ENCODE data around the gene MTCL1. TPM values are rescaled to one million over a fixed set of nuclear protein-coding genes. Genes with fewer than 3 reads are reported as not detected.

MTCL1 gene
- total and polyA plus RNA-seq, 10 donors = 1.6 to 7.5 (median 3.9) TPM

DNA sequence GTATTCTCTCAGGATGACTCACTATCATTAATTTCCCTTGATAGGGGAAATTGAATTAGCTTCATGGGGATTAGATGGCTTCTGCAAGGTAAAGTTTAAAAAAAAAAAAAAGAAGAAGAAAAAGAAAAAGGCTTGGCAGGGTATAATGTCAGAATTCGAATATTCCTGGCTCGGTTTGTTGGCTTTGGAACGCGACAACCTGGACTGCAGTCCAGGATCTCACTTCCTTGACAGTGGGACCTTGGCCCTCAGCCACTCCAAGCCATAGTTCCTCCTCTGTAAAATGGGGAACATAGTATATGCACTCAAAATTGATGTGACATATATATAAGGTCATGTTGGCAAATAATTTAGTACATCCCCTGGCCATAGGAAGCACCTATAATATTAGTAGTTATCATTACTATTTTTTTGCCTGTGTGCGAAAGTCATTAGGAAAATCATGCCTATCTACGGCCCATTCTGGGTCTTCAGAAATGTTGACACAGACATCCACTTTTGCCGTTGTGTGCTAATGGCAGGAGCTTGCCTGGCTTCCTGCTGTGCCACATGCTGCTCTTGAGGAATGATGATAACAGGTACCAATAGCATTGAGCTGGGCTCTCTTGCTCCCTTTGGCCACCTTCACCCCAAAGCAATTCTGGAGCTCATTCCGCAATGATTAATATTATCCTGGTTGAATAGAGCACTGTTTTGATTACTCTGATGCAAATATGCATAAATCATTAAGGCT lies 97.9 kb downstream of the MTCL1 start:
- Histone ChIP-seq H3K9me3 (no peaks in the 10 kb centered on the region), H3K27ac (no peak overlapping the region), H3K4me3 (no peak overlapping the region), H3K4me1 (no peaks in the 10 kb centered on the region), H3K36me3 (no peaks in the 10 kb centered on the region), H3K27me3 (replicated peaks in 1 of 7) (no peaks in the 10 kb centered on the region)
- intact Hi-C loops (cut with DNase I; ENCODE audit: low total_unique reads) = no loop called here
- 75 to 92% (median 84%) methylated on average over 8 of the region's 8 CpGs for WGBS, 5 donors
- no peak for DNase-seq
- TF ChIP-seq POLR2AphosphoS5 (IDR thresholded peaks at IDR 0.05) = no peak
- TF ChIP-seq, protein P1, sequence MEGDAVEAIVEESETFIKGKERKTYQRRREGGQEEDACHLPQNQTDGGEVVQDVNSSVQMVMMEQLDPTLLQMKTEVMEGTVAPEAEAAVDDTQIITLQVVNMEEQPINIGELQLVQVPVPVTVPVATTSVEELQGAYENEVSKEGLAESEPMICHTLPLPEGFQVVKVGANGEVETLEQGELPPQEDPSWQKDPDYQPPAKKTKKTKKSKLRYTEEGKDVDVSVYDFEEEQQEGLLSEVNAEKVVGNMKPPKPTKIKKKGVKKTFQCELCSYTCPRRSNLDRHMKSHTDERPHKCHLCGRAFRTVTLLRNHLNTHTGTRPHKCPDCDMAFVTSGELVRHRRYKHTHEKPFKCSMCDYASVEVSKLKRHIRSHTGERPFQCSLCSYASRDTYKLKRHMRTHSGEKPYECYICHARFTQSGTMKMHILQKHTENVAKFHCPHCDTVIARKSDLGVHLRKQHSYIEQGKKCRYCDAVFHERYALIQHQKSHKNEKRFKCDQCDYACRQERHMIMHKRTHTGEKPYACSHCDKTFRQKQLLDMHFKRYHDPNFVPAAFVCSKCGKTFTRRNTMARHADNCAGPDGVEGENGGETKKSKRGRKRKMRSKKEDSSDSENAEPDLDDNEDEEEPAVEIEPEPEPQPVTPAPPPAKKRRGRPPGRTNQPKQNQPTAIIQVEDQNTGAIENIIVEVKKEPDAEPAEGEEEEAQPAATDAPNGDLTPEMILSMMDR (IDR thresholded peaks at IDR 0.05 in 8 of 11, conservative IDR thresholded peaks at IDR 0.05 in 3 of 11) = no peak
- TF ChIP-seq POLR2A (IDR thresholded peaks at IDR 0.05) = no peak

DNA sequence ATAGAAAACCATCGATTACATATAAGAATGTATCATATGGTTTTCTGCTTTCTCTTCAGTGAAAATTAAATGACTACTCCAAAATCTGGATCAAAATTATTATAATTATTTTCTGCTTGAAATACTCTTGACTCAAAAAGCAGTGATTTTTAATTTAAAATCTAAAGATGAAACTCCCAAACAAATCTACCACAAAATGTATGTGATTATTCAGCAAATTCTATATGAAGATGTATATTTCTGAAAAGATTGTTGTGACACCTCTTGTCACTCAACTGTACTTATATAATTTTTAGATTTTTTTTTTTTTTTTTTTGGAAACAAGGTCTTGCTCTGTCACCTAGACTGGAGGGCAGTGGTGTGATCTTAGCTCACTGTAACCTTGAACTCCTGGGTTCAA lies 98.6 kb downstream of the MTCL1 start:
- H3K36me3 ChIP-seq = no peaks in the 10 kb centered on the region
- no peaks in the 10 kb centered on the region for H3K9me3 ChIP-seq
- no peak for TF ChIP-seq POLR2A (IDR thresholded peaks at IDR 0.05)
- TF ChIP-seq, protein P1 (IDR thresholded peaks at IDR 0.05 in 8 of 11, conservative IDR thresholded peaks at IDR 0.05 in 3 of 11) = no peak
- TF ChIP-seq POLR2AphosphoS5 (IDR thresholded peaks at IDR 0.05) = no peak
- no peak for DNase-seq
- WGBS, 5 donors = 93 to 100% (median 97%) methylated on average over 1 of the region's 1 CpG
- intact Hi-C loops (cut with DNase I; ENCODE audit: low total_unique reads) = no loop called here
- H3K4me1 ChIP-seq = no peaks in the 10 kb centered on the region
- no peak overlapping the region for H3K4me3 ChIP-seq
- H3K27ac ChIP-seq = no peak overlapping the region
- no peaks in the 10 kb centered on the region for H3K27me3 ChIP-seq (replicated peaks in 1 of 7)

DNA sequence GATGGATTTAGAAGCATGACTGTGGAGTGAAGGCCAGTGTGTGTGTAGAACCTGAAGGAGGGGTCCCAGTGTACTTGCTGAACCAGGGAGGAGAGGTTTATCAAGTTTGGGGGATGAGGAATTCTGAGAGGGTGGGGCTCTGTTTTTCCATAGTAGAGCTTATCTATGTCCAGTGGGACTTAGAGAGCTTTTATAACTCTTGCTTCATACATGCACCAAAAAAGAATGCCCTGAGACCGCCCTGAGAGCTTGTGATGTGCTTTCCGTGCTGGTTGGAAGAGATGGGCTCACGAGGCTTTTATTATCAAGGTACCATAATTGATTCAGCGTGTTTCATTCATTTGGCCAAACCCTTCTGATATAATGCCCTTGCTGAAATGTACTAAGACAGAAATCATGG lies 100.2 kb downstream of the MTCL1 start:
- intact Hi-C loops (cut with DNase I; ENCODE audit: low total_unique reads) = no loop called here
- 93 to 97% (median 96%) methylated on average over 4 of the region's 4 CpGs for WGBS, 5 donors
- TF ChIP-seq POLR2A (IDR thresholded peaks at IDR 0.05) (no peak), POLR2AphosphoS5 (IDR thresholded peaks at IDR 0.05) (no peak)
- TF ChIP-seq, protein P1 (IDR thresholded peaks at IDR 0.05 in 8 of 11, conservative IDR thresholded peaks at IDR 0.05 in 3 of 11) = no peak

DNA sequence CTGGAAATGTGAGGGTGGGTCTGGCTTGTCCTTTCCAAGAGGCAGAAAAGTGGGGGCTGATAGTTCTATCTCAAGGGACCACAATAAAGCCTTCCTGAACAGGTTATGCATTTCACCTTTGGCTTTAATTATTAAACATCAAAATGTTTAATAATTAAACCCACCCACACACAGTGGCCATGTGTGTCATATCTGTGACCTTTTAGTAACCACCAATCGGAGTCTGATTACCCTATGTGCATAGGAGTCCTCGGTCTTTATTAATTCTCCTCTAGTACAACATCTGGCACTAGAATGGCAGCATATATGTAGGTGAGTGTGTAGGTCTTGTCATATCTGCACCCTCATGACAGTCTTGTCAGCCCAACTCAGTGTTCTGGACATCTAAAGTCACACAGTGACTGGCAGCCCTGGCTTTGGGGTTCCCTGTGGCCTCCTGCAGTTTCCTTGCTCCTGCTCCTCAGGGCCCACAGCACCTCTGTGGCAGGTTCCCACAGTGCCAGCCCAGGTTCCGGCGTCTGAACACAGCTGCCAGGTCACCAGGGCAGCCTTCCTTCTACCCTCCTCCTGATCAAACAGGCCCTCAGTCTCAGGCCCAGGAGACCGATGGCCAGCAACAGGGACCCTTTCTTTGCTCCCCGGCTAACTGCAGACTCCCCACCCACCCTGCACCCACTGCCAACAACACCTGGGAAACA lies 100.9 kb downstream of the MTCL1 start:
- intact Hi-C loops (cut with DNase I; ENCODE audit: low total_unique reads) = no loop called here
- DNase-seq = no peak

More for the DNA sequence above, 100.2 kb downstream of the MTCL1 start:
- no peak for DNase-seq
- H3K4me1 ChIP-seq = no peaks in the 10 kb centered on the region
- no peaks in the 10 kb centered on the region for H3K36me3 ChIP-seq
- H3K27me3 ChIP-seq (replicated peaks in 1 of 7) = no peaks in the 10 kb centered on the region
- no peak overlapping the region for H3K27ac ChIP-seq
- H3K9me3 ChIP-seq = no peaks in the 10 kb centered on the region
- no peak overlapping the region for H3K4me3 ChIP-seq

More for the DNA sequence above, 100.9 kb downstream of the MTCL1 start:
- TF ChIP-seq POLR2AphosphoS5 (IDR thresholded peaks at IDR 0.05) = no peak
- TF ChIP-seq, protein P1 (IDR thresholded peaks at IDR 0.05 in 8 of 11, conservative IDR thresholded peaks at IDR 0.05 in 3 of 11) = no peak
- no peak for TF ChIP-seq POLR2A (IDR thresholded peaks at IDR 0.05)
- 92 to 97% (median 95%) methylated on average over 6 of the region's 6 CpGs for WGBS, 5 donors
- Histone ChIP-seq H3K9me3 (no peaks in the 10 kb centered on the region), H3K4me1 (no peaks in the 10 kb centered on the region), H3K27me3 (replicated peaks in 1 of 7) (no peaks in the 10 kb centered on the region), H3K36me3 (no peaks in the 10 kb centered on the region), H3K27ac (no peak overlapping the region), H3K4me3 (no peak overlapping the region)
